ENCODE measurements around the gene TFAP2C. TPM values are rescaled to one million over a fixed set of nuclear protein-coding genes. Genes with fewer than 3 reads are reported as not detected.
A peak's percentile ranks its signal among the peaks of the same experiment; 100 is the strongest.
"Not testable (repeated sequence)": the region's sequence is repeated elsewhere in the genome, so short reads cannot be mapped to it uniquely, and the experiment has no call there.

The TFAP2C gene
- total RNA-seq, 1 donor from 2014 or later = 0.16 TPM

- intact Hi-C loops (cut with DNase I) = no loop called here
- no peak for ATAC-seq (ENCODE audit: poor library complexity)
- no peak for DNase-seq
Observed at GRCh38 chr20:56609321-56609720, 19.8 kb upstream of the TFAP2C start.

- intact Hi-C loops (cut with DNase I) = no loop called here
- DNase-seq (no peak), ATAC-seq (ENCODE audit: poor library complexity) (no peak)
Observed at GRCh38 chr20:56610098-56610497, 19.0 kb upstream of the TFAP2C start.

- no peak for DNase-seq
- intact Hi-C loops (cut with DNase I) = no loop called here
- no peak for ATAC-seq (ENCODE audit: poor library complexity)
Observed at GRCh38 chr20:56614196-56614595, 14.9 kb upstream of the TFAP2C start.

GRCh38 chr20:56616716-56617115 lies 12.4 kb upstream of the TFAP2C start:
- intact Hi-C loops (cut with DNase I) = no loop called here
- ATAC-seq (ENCODE audit: poor library complexity) (peak; percentile 29), DNase-seq (peak; percentile 49)

- intact Hi-C loops (cut with DNase I) = no loop called here
- DNase-seq = no peak
- ATAC-seq (ENCODE audit: poor library complexity) = no peak
Observed at GRCh38 chr20:56617489-56617888, 11.6 kb upstream of the TFAP2C start.

- DNase-seq = no peak
- intact Hi-C loops (cut with DNase I) = no loop called here
Observed at GRCh38 chr20:56621730-56622129, 7.4 kb upstream of the TFAP2C start.

GRCh38 chr20:56623930-56624329 lies 5.2 kb upstream of the TFAP2C start:
- DNase-seq; ATAC-seq (ENCODE audit: poor library complexity); intact Hi-C loops (cut with DNase I): not testable (repeated sequence)

More at GRCh38 chr20:56621730-56622129, 7.4 kb upstream of the TFAP2C start:
- ATAC-seq (ENCODE audit: poor library complexity) = no peak

- ATAC-seq (ENCODE audit: poor library complexity) = no peak
- intact Hi-C loops (cut with DNase I) = no loop called here
- DNase-seq = no peak
Observed at GRCh38 chr20:56624786-56625681, 4.1 kb upstream of the TFAP2C start.

- DNase-seq (no peak), ATAC-seq (ENCODE audit: poor library complexity) (no peak)
- intact Hi-C loops (cut with DNase I) = no loop called here
Observed at GRCh38 chr20:56625837-56626236, 3.3 kb upstream of the TFAP2C start.

GRCh38 chr20:56626367-56627121 lies 2.6 kb upstream of the TFAP2C start:
- DNase-seq (no peak), ATAC-seq (ENCODE audit: poor library complexity) (no peak)
- intact Hi-C loops (cut with DNase I) = no loop called here

- DNase-seq (no peak), ATAC-seq (ENCODE audit: poor library complexity) (no peak)
- intact Hi-C loops (cut with DNase I) = no loop called here
Observed at GRCh38 chr20:56627122-56628014, 1.7 kb upstream of the TFAP2C start.

GRCh38 chr20:56628015-56628872 lies 862 bp upstream of the TFAP2C start:
- ATAC-seq (ENCODE audit: poor library complexity) (peak; percentile 48), DNase-seq (no peak)
- intact Hi-C loops (cut with DNase I) = no loop called here

- ATAC-seq (ENCODE audit: poor library complexity) (no peak), DNase-seq (no peak)
- intact Hi-C loops (cut with DNase I) = no loop called here
Observed at GRCh38 chr20:56629464-56630085, 469 bp downstream of the TFAP2C start.

GRCh38 chr20:56630086-56630493 lies 984 bp downstream of the TFAP2C start:
- intact Hi-C loops (cut with DNase I) = no loop called here
- peak; percentile 47 for DNase-seq
- peak; percentile 40 for ATAC-seq (ENCODE audit: poor library complexity)

- ATAC-seq (ENCODE audit: poor library complexity) = no peak
- no peak for DNase-seq
- intact Hi-C loops (cut with DNase I) = no loop called here
Observed at GRCh38 chr20:56630506-56631317, 1.6 kb downstream of the TFAP2C start.

GRCh38 chr20:56631318-56631989 lies 2.3 kb downstream of the TFAP2C start:
- no peak for DNase-seq
- intact Hi-C loops (cut with DNase I) = no loop called here
- no peak for ATAC-seq (ENCODE audit: poor library complexity)

Data from Right ventricle myocardium superior (tissue), 1 donor.